Measurements from ENCODE around the gene DFFB.

GRCh38 chr1:3890389-3891328, 33.4 kb downstream of the DFFB start:
- TF ChIP-seq CTCF (IDR thresholded peaks at IDR 0.05): no peak
- TF ChIP-seq EZH2 (IDR thresholded peaks at IDR 0.05): no peak

Measured in neural progenitor cell (in vitro differentiated cells).